Endothelial cell of umbilical vein (primary cell): Measurements from ENCODE around the gene ASPHD1. TPM values are rescaled to one million over a fixed set of nuclear protein-coding genes. Genes with fewer than 3 reads are reported as not detected.
A peak's percentile ranks its signal among the peaks of the same experiment; 100 is the strongest.

Experiments used
- BruUV-seq: library from RNA; stranded (reverse); fragments of 400-500 nt; replicated peaks from 2 replicates; lab custom pipeline; 2021; lab: Mats Ljungman, UMichigan
- CTCF ChIA-PET: fragments of 300-600, 350-600 bp; sonication (Branson Sonifier 250); formaldehyde crosslinking; loops from one replicate; lab custom pipeline; 2021; ENCODE audit warnings: antibody characterized with exemption, inconsistent platforms; lab: Charles Lee
- POLR2A ChIA-PET: fragments of 300-600, 350-600 bp; sonication (Branson Sonifier 250); formaldehyde crosslinking; loops from one replicate; lab custom pipeline; 2021; ENCODE audit warnings: antibody characterized with exemption, inconsistent platforms; lab: Charles Lee
- DNase-seq: peaks from one replicate; pipeline ENCODE4 v3.0.0-alpha.2; 2011; ENCODE audit warnings: low read depth, low spot score
- FAIRE-seq: peaks from 2 replicates; lab custom pipeline; 2011; peaks lifted over from hg19 to GRCh38; lab: Jason Lieb, UNC
- H2AFZ ChIP-seq: 2 replicates; pipeline ENCODE4 v1.6.0; 2012; ENCODE audit warnings: low read depth, low read length, control low read depth, inconsistent platforms
- H3K27ac ChIP-seq: 2 replicates; pipeline ENCODE4 v1.5.1; 2011; ENCODE audit warnings: low read depth, mild to moderate bottlenecking, control low read depth, low read length, moderate library complexity; ENCODE audit not compliant: insufficient read depth
- H3K27me3 ChIP-seq, 2 experiments: 2 replicates each; pipeline versions ENCODE4 v1.6.0 to v1.6.1; 2011; ENCODE audit warnings: low read length in 2 of 2, mixed read lengths in 1 of 2; ENCODE audit not compliant: control insufficient read depth in 2 of 2, insufficient read depth in 2 of 2
- H3K36me3 ChIP-seq, 2 experiments: 2 replicates in 1 of 2; 3 replicates in 1 of 2; pipeline ENCODE4 v1.5.1; 2011; ENCODE audit warnings: low read length in 2 of 2, mild to moderate bottlenecking in 1 of 2, moderate library complexity in 1 of 2; ENCODE audit not compliant: control insufficient read depth in 2 of 2, insufficient read depth in 2 of 2; ENCODE audit errors: extremely low read depth in 1 of 2
- H3K4me1 ChIP-seq: 3 replicates; pipeline ENCODE4 v1.5.1; 2011; ENCODE audit warnings: mild to moderate bottlenecking, low read length; ENCODE audit not compliant: control insufficient read depth, insufficient read depth; ENCODE audit errors: extremely low read depth
- H3K4me2 ChIP-seq: 2 replicates; pipeline ENCODE4 v1.6.1; 2011; ENCODE audit warnings: low read length, control low read depth, mixed read lengths; ENCODE audit not compliant: insufficient read depth
- H3K4me3 ChIP-seq, 3 experiments: fragments of 200-600 bp in 1 of 3; sonication (generic), shearing (Covaris generic) in 1 of 3; replicated peaks in 1 of 3; 2 replicates each; pipeline ENCODE4 v1.5.1; 2011 to 2016; ENCODE audit warnings: control low read depth in 3 of 3, low read length in 3 of 3, mild to moderate bottlenecking in 2 of 3, inconsistent platforms in 1 of 3, low read depth in 1 of 3, moderate library complexity in 1 of 3; ENCODE audit not compliant: insufficient read depth in 1 of 3
- H3K79me2 ChIP-seq: 2 replicates; pipeline ENCODE4 v1.6.0; 2012; ENCODE audit warnings: low read length, inconsistent platforms; ENCODE audit not compliant: control insufficient read depth, insufficient read depth
- H3K9ac ChIP-seq: replicated peaks from 2 replicates; pipeline ENCODE3; 2011; ENCODE audit warnings: low read length, control low read depth; ENCODE audit not compliant: insufficient read depth; ENCODE audit errors: extremely low read depth
- H3K9me1 ChIP-seq: replicated peaks from 3 replicates; pipeline ENCODE4 v1.6.0; 2011; ENCODE audit warnings: mild to moderate bottlenecking, low read length; ENCODE audit not compliant: control insufficient read depth, insufficient read depth; ENCODE audit errors: extremely low read depth
- H3K9me3 ChIP-seq: replicated peaks from 2 replicates; pipeline ENCODE4 v1.5.1; 2012; ENCODE audit warnings: low read length, inconsistent platforms; ENCODE audit not compliant: control insufficient read depth, insufficient read depth
- H4K20me1 ChIP-seq: replicated peaks from 2 replicates; pipeline ENCODE3; 2011; ENCODE audit warnings: mild to moderate bottlenecking, low read length; ENCODE audit not compliant: control insufficient read depth, insufficient read depth; ENCODE audit errors: extremely low read depth
- EZH2 ChIP-seq: IDR thresholded peaks from 2 replicates; pipeline ENCODE4 v1.6.1; 2012; ENCODE audit warnings: borderline replicate concordance, low read depth, mild to moderate bottlenecking, moderate library complexity, low read length, inconsistent platforms; ENCODE audit not compliant: severe bottlenecking
- FOS ChIP-seq: IDR thresholded peaks from 2 replicates; pipeline ENCODE4 v1.6.1; 2011; ENCODE audit warnings: mild to moderate bottlenecking, low read length, moderate library complexity, borderline replicate concordance; ENCODE audit not compliant: insufficient read depth
- GATA2 ChIP-seq: IDR thresholded peaks from 2 replicates; pipeline ENCODE4 v1.7.0; 2011; ENCODE audit warnings: low read depth, mild to moderate bottlenecking, moderate library complexity, mixed read lengths, low read length; ENCODE audit not compliant: insufficient read length, insufficient read depth
- JUN ChIP-seq: IDR thresholded peaks from 2 replicates; pipeline ENCODE4 v1.6.1; 2011; ENCODE audit warnings: borderline replicate concordance, low read depth; ENCODE audit not compliant: insufficient read length, insufficient read depth
- MAX ChIP-seq: IDR thresholded peaks from 2 replicates; pipeline ENCODE4 v1.6.1; 2011; ENCODE audit not compliant: insufficient read depth, insufficient read length
- MYC ChIP-seq: IDR thresholded peaks from one replicate; pipeline ENCODE4 v1.6.1; 2011; ENCODE audit warnings: mild to moderate bottlenecking, low read depth, low read length
- POLR2A ChIP-seq: IDR thresholded peaks from 2 replicates; pipeline ENCODE4 v1.6.1; 2012; ENCODE audit warnings: low read depth, mild to moderate bottlenecking, control low read depth, low read length
- POLR2AphosphoS5 ChIP-seq: IDR thresholded peaks from 2 replicates; pipeline ENCODE4 v1.6.1; 2012; ENCODE audit warnings: low read depth, mild to moderate bottlenecking, control low read depth, low read length, moderate library complexity; ENCODE audit not compliant: insufficient read depth
- dilution Hi-C: fragments of 300-500 bp; cut with MboI; formaldehyde crosslinking; loops from one replicate; pipeline ENCODE4 v1.15.0; 2019; ENCODE audit warnings: low sequenced_read_pairs; ENCODE audit not compliant: extremely low pct_ligation_motif_present
- intact Hi-C: fragments of 100-400 bp; cut with micrococcal nuclease; formaldehyde crosslinking; loops from one replicate; pipeline ENCODE4 v1.10.0; 2022
- polyA plus RNA-seq, 4 experiments: library from polyadenylated mRNA; depleted of rRNA in 3 of 4; stranded (reverse) in 3 of 4; unstranded in 1 of 4; fragments of >200 nt; gene quantifications; 2 replicates each; pipeline versions ENCODE4 v1.2.1 to v1.2.3, GENCODE V29; 2011 to 2012; ENCODE audit warnings: missing spikeins in 1 of 4
- total RNA-seq: library from RNA; stranded (reverse); gene quantifications from 2 replicates; pipeline ENCODE4 v1.2.3, GENCODE V29; 2021
- TF ChIP-seq, protein P1 (sequence below), 2 donors: IDR thresholded peaks; 1 replicate in 1 of 2; 2 replicates in 1 of 2; pipeline ENCODE4 v1.5.1; 2011; ENCODE audit warnings: low read length in 2 of 2, mild to moderate bottlenecking in 2 of 2, moderate library complexity in 2 of 2, control low read depth in 1 of 2, inconsistent platforms in 1 of 2, low read depth in 1 of 2; ENCODE audit not compliant: insufficient read depth in 1 of 2; ENCODE audit errors: extremely low read depth in 1 of 2

ASPHD1 gene
- total and polyA plus RNA-seq, 2 donors (not counting 3 experiments of a cell fraction or from before 2014, with no cell fraction given), result 0.90 to 1.2 TPM

- dilution Hi-C loops, result no loop called here
- Histone ChIP-seq H3K4me1 (peaks cover 15% of the 10 kb centered on the region), H3K9ac (peak within 1 kb of the TSS; percentile 72), H3K36me3 (peaks cover 3 to 5% of the 10 kb centered on the region in 2 experiments), H3K9me3 (no peaks in the 10 kb centered on the region), H3K4me3 (peak within 1 kb of the TSS; percentile 61 to 78 (median 73)), H4K20me1 (no peaks in the 10 kb centered on the region), H3K27me3 (no peaks in the 10 kb centered on the region), H3K79me2 (peaks cover 10% of the 10 kb centered on the region), H2AFZ (peak within 1 kb of the TSS; percentile 74), H3K27ac (peak within 1 kb of the TSS; percentile 19), H3K9me1 (no peaks in the 10 kb centered on the region), H3K4me2 (peak within 1 kb of the TSS; percentile 96)
- ChIA-PET CTCF (interaction anchor here (0.6 to 2.5 kb wide), 16 partner anchors 8 to 226 kb away, joined by 3 to 11 read pairs (median 4); partner anchors contain the start of genes ASPHD1, TAOK2 and TMEM219), POLR2A (interaction anchor here (0.7 to 1.3 kb wide), 3 partner anchors 15 to 47 kb away, joined by 3 read pairs; partner anchors contain the start of gene TAOK2)
- no peak for TF ChIP-seq MYC
- no peak for TF ChIP-seq EZH2
- peak; percentile 93 for TF ChIP-seq POLR2A
- TF ChIP-seq POLR2AphosphoS5, result peak; percentile 92
- TF ChIP-seq, protein P1, sequence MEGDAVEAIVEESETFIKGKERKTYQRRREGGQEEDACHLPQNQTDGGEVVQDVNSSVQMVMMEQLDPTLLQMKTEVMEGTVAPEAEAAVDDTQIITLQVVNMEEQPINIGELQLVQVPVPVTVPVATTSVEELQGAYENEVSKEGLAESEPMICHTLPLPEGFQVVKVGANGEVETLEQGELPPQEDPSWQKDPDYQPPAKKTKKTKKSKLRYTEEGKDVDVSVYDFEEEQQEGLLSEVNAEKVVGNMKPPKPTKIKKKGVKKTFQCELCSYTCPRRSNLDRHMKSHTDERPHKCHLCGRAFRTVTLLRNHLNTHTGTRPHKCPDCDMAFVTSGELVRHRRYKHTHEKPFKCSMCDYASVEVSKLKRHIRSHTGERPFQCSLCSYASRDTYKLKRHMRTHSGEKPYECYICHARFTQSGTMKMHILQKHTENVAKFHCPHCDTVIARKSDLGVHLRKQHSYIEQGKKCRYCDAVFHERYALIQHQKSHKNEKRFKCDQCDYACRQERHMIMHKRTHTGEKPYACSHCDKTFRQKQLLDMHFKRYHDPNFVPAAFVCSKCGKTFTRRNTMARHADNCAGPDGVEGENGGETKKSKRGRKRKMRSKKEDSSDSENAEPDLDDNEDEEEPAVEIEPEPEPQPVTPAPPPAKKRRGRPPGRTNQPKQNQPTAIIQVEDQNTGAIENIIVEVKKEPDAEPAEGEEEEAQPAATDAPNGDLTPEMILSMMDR (IDR thresholded peaks at IDR 0.05; ENCODE audit: extremely low read depth in 1 of 2, insufficient read depth in 1 of 2, low read depth in 1 of 2, low read length in 2 of 2), result no peak
- no peak for TF ChIP-seq MAX
- no peak for TF ChIP-seq JUN
- TF ChIP-seq GATA2, result no peak
- TF ChIP-seq FOS, result no peak
- intact Hi-C loops, result loop anchor here (1.0 to 5.0 kb wide), 2 partner anchors 47 to 104 kb away; partner anchors contain the start of genes MVP and TAOK2
- peak; percentile 91 for DNase-seq
- BruUV-seq, result TSS peak; percentile 69
- FAIRE-seq, result peak; percentile 80
These were observed 25.8 kb downstream of the ASPHD1 start, which contains the start of gene KCTD13 for GRCh38 chr16:29925781-29926710. Gene KCTD13, minus strand, starts transcription at chr16:29926226. Its CDS starts 193 bp downstream, at chr16:29926033.
